Effector memory CD4-positive, alpha-beta T cell (primary cell): ENCODE data around the gene XRRA1.

ENCODE experiments used
- DNase-seq, 3 donors: peaks; one replicate each; pipeline ENCODE4 v3.0.0-alpha.2; 2020
- H3K27ac ChIP-seq: 2 replicates; pipeline ENCODE4 v1.7.0; 2013; ENCODE audit warnings: mild to moderate bottlenecking, low read length, moderate library complexity; ENCODE audit not compliant: insufficient read depth, poor library complexity, severe bottlenecking
- H3K27me3 ChIP-seq: replicated peaks from 2 replicates; pipeline ENCODE4 v1.7.0; 2013; ENCODE audit warnings: mild to moderate bottlenecking, low read length; ENCODE audit not compliant: insufficient read depth, control insufficient read depth, poor library complexity, severe bottlenecking
- H3K36me3 ChIP-seq: 2 replicates; pipeline ENCODE4 v1.7.0; 2013; ENCODE audit warnings: mild to moderate bottlenecking, low read length, moderate library complexity; ENCODE audit not compliant: control insufficient read depth, insufficient read depth
- H3K4me1 ChIP-seq: 2 replicates; pipeline ENCODE4 v1.7.0; 2013; ENCODE audit warnings: low read length, mild to moderate bottlenecking; ENCODE audit not compliant: control insufficient read depth, insufficient read depth, poor library complexity, severe bottlenecking
- H3K4me3 ChIP-seq: 2 replicates; pipeline ENCODE4 v1.7.0; 2013; ENCODE audit warnings: low read length, low read depth, mild to moderate bottlenecking; ENCODE audit not compliant: insufficient read depth, poor library complexity, severe bottlenecking
- H3K9me3 ChIP-seq: 2 replicates; pipeline ENCODE4 v1.7.0; 2013; ENCODE audit warnings: mild to moderate bottlenecking, low read length, moderate library complexity; ENCODE audit not compliant: control insufficient read depth

Gene XRRA1

DNA sequence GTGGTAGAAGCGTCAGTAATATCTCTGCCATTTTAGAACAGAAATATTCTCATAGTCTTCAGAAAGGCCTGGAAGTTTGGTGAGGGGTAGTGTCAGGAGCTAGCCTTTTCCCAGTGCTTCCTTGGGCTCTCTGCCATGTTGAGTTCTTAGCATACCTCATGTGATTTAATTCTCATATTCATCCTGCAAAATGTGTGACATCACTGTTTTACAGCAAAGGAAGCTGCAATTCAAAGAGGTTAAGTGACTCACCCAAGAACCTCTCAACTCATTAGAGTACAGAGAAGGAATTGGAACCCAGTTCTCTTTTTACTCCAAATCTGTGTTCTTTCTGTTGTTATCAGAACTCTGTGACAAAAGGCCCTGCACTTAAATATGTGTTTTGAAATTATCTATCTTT, 128.1 kb downstream of the XRRA1 start:
- no peak overlapping the region for H3K4me3 ChIP-seq
- H3K27ac ChIP-seq = no peak overlapping the region
- no peaks in the 10 kb centered on the region for H3K9me3 ChIP-seq
- peaks cover 39% of the 10 kb centered on the region for H3K36me3 ChIP-seq
- H3K4me1 ChIP-seq = no peaks in the 10 kb centered on the region
- H3K27me3 ChIP-seq = no peaks in the 10 kb centered on the region
- no peak for DNase-seq

GRCh38 chr11:74819400-74819799, 129.5 kb downstream of the XRRA1 start:
- Histone ChIP-seq H3K4me3 (no peak overlapping the region), H3K27ac (no peak overlapping the region), H3K27me3 (no peaks in the 10 kb centered on the region), H3K9me3 (no peaks in the 10 kb centered on the region), H3K36me3 (peaks cover 43% of the 10 kb centered on the region), H3K4me1 (no peaks in the 10 kb centered on the region)
- no peak for DNase-seq

DNA sequence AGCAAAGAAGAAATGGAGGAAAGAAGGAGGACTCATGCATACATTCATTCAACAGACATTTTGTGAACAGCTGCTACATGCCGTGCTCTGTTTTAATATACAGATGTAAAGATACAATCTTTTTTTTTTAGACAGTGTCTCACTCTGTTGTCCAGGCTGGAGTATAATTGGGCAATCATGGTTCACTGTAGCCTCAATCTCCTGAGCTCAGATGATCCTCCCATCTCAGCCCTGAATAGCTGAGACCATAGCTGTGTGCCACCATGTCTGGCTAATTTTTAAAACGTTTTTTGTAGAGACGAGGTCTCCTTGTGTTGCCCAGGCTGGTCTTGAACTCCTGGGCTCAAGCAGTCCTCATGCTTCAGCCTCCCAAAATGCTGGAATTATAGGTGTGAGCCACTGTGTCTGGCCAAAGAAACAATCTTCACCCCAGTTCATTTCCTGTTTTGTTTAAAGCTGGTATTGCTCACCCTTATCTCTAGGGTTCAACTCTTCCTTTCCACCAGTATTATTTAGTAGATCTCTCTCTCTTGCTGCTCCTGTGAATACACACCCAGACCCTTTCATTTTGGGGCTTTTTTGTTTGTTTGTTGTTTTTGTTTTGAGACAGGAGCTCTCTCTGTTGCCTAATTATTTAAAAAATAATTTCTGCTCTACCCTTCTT, 130.5 kb downstream of the XRRA1 start:
- DNase-seq = no peak
- H3K4me1 ChIP-seq = no peaks in the 10 kb centered on the region
- no peaks in the 10 kb centered on the region for H3K27me3 ChIP-seq
- H3K9me3 ChIP-seq = no peaks in the 10 kb centered on the region
- no peak overlapping the region for H3K27ac ChIP-seq
- peaks cover 38% of the 10 kb centered on the region for H3K36me3 ChIP-seq
- H3K4me3 ChIP-seq = no peak overlapping the region

GRCh38 chr11:74816664-74817063, 132.2 kb downstream of the XRRA1 start:
- Histone ChIP-seq H3K4me1 (no peaks in the 10 kb centered on the region), H3K9me3 (no peaks in the 10 kb centered on the region), H3K4me3 (no peak overlapping the region), H3K36me3 (peaks cover 34% of the 10 kb centered on the region), H3K27ac (no peak overlapping the region), H3K27me3 (no peaks in the 10 kb centered on the region)
- DNase-seq = no peak

DNA sequence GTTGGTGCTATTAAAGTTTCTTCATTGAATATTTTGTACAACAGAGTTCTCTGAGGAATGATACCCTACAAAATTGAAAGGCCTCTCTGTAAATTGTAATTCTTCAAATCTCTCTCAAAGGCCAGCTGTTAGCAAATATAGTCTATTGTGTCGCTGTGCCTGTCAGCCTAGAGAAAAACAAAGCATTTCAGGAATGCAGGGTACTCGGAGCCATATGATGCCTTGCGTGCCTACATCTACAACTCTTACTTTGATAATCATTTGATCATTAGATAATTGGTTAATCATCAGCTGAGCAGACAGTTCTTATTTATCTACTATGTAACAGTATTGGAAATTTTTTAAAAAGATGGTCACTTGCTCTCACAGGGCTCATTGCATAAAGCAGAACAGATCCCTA, 132.9 kb downstream of the XRRA1 start:
- Histone ChIP-seq H3K4me1 (no peaks in the 10 kb centered on the region), H3K36me3 (peaks cover 34% of the 10 kb centered on the region), H3K4me3 (no peak overlapping the region), H3K27me3 (no peaks in the 10 kb centered on the region), H3K27ac (no peak overlapping the region), H3K9me3 (no peaks in the 10 kb centered on the region)
- no peak for DNase-seq

DNA sequence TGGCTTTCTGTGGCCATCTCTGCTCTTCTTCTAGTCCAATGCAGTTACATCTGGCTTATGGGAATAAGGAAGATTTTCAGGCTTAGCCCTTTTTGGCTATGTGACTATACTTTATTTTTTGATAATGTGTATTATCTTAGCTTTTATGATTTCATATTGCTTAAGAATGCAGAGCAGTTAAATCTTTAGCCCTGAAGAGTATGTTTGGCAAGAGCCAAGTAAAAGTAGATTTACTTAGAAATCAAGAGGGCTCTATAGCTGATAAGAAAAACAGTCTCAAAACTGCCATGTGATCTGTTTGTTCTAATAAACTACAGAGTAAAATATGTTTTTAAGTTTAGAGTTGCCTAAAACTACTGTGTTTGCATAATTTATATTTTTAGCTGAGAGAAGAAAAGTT, 139.1 kb downstream of the XRRA1 start:
- Histone ChIP-seq H3K9me3 (no peaks in the 10 kb centered on the region), H3K27me3 (no peaks in the 10 kb centered on the region), H3K36me3 (peaks cover 12% of the 10 kb centered on the region), H3K4me1 (no peaks in the 10 kb centered on the region), H3K27ac (no peak overlapping the region), H3K4me3 (no peak overlapping the region)
- DNase-seq = no peak

DNA sequence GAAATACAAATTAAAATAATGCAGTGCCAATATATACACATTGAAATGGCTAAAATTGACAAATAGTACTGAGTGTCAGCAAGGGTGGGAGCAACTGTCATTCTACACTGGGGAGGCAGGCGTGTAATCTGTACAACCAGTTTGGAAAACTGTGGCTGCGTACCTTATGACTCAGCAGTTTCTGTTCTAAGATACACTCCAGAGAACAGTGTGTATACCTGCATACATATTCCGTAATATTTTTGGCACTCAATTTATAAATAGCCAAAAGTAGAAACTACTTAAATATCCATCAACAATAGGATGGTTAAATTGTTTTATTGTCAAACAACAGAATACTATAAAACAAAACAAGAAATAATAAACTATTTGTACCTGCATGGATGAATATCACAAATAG, 142.6 kb downstream of the XRRA1 start:
- H3K4me3 ChIP-seq = no peak overlapping the region
- H3K4me1 ChIP-seq = no peaks in the 10 kb centered on the region
- DNase-seq = no peak
- H3K27me3 ChIP-seq = no peaks in the 10 kb centered on the region
- H3K27ac ChIP-seq = no peak overlapping the region
- H3K36me3 ChIP-seq = no peaks in the 10 kb centered on the region
- H3K9me3 ChIP-seq = no peaks in the 10 kb centered on the region

- Histone ChIP-seq H3K9me3 (no peaks in the 10 kb centered on the region), H3K27ac (no peak overlapping the region), H3K36me3 (peaks cover 33% of the 10 kb centered on the region), H3K27me3 (no peaks in the 10 kb centered on the region), H3K4me3 (no peak overlapping the region), H3K4me1 (no peaks in the 10 kb centered on the region)
- DNase-seq = no peak
Observed at GRCh38 chr11:74791333-74792100, 157.4 kb downstream of the XRRA1 start.
